NCI-H1105 (cell line): Measurements from ENCODE around the gene ZNF337.

Source experiments
- DNase-seq: peaks from one replicate; lab custom pipeline; 2025; lab: John Stamatoyannopoulos, UW

The ZNF337 gene

GRCh38 chr20:25626779-25627178, 69.9 kb downstream of the ZNF337 start:
- DNase-seq, result no peak

GRCh38 chr20:25624500-25624939, 72.1 kb downstream of the ZNF337 start:
- DNase-seq, result no peak
